DMS153 treated with DMSO at 0.1 percent for 48 hours (cell line): Measurements from ENCODE around the gene SLC38A8.

Source experiments
- DNase-seq: peaks from one replicate; lab custom pipeline; 2025; ENCODE audit not compliant: unreplicated experiment; lab: John Stamatoyannopoulos, UW

SLC38A8 gene

GRCh38 chr16:84003038-84003437, 39.6 kb downstream of the SLC38A8 start:
- DNase-seq, result no peak

DNA sequence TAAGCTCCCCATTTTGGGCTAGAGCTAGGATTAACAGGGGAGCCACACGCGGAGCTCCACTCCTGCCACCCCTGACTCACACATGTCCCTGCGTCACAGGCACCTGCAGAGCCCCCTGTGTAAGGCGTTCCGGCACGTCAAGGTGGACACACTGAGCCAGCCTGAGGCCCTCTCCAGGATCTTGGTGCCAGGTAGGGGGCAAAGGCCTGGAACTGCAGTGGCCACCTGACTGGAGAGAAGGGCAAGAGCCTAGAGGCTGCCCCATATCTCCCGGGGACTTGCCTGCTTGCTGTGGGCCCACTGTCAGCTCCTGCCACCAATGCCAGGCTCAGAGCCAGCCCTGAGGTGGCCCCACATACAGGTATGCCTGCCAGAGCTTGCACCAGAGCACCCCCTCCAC, 40.9 kb downstream of the SLC38A8 start:
- no peak for DNase-seq

- DNase-seq, result no peak
Observed at GRCh38 chr16:84000989-84001642, 41.5 kb downstream of the SLC38A8 start.

- DNase-seq, result no peak
Observed at GRCh38 chr16:83998091-83998490, 44.5 kb downstream of the SLC38A8 start.

GRCh38 chr16:83996481-83997252, 45.9 kb downstream of the SLC38A8 start:
- no peak for DNase-seq

GRCh38 chr16:83995754-83996153, 46.8 kb downstream of the SLC38A8 start:
- DNase-seq, result peak; percentile 30

- DNase-seq, result no peak
Observed at GRCh38 chr16:83994703-83995102, 47.9 kb downstream of the SLC38A8 start.

DNA sequence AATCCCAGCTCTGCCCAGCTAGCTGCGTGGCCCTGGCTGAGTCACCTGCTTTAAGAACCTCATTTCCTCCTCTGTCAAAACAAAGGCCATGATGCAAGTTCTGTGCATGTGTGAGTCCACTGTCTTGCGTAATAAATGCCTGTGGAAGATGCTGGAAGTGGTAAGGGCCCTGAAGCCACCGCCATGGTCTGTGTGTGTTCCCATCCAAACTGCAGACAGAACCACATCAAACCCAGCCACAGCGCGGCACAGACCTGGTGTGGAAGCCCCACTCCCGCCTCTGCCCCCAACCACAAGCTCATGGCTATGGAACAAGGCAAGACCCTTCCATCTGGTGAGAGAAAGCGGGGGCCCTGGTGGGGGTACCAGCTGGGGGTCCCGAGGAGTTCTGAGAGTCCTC, 48.5 kb downstream of the SLC38A8 start:
- DNase-seq, result no peak

DNA sequence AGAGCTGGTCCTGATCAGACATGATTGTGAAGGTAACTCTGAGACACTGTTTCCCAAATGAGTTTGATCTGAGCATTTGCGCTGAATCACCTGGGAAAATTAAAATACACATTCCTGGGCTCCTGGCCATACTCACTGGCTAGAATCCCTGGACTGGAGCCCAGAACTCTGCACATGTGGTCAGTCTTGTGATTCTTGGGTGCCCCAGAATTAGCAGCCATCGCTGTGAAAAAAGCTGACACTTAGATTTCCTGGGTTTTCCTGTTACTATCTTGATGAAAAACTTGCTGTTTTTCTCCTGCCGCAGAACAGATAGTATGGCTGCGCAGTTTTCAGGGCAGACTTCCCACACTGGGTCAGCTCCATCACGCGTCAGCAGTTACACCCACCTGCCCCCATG, 50.0 kb downstream of the SLC38A8 start:
- DNase-seq, result no peak

GRCh38 chr16:83990492-83990891, 52.1 kb downstream of the SLC38A8 start:
- no peak for DNase-seq

- no peak for DNase-seq
Observed at GRCh38 chr16:83989300-83989699, 53.3 kb downstream of the SLC38A8 start.

- no peak for DNase-seq
Observed at GRCh38 chr16:83983491-83983890, 59.1 kb downstream of the SLC38A8 start.

- DNase-seq, result no peak
Observed at GRCh38 chr16:83981799-83982198, 60.8 kb downstream of the SLC38A8 start.

- DNase-seq, result no peak
Observed at GRCh38 chr16:83980794-83981193, 61.8 kb downstream of the SLC38A8 start.

GRCh38 chr16:83979441-83979840, 63.2 kb downstream of the SLC38A8 start:
- DNase-seq, result no peak

- no peak for DNase-seq
Observed at GRCh38 chr16:83978401-83978904, 64.1 kb downstream of the SLC38A8 start.

DNA sequence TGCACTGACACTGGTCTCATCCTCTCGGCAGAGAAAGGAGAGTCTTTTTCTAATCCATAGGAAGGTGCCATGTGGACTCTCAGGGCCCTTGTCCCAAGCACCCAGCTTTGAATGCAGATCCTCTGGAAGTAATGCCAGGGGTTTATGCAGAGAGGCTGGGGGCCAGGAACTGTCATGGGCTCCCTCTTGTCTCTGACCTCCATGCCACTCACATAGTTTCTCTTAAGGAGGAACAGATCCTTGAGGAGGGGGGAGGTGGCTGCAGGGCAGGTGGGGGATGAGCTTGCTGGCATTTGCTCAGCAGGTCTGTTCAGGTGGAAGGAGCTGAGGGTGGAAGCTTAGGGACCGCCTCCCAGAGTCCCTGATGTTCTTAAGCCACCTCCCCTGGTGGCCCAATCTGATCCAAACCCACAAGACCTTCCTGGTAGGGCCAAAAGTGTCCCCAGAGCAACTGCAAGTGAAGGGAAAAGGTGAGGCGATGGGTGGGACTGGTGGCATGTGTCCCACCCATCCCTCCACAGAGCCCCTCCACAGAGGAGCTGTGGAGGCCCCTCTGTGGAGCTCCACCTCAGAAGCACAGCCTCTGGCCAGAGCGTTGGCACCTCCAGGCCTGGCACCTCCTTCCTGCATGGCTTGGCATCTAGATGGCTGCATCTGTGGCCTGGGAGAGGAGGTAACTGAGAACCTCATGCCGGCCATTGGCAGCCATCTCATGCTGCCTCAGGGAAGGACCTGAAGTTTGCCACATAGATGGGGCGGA, 65.4 kb downstream of the SLC38A8 start:
- DNase-seq, result no peak

GRCh38 chr16:83975590-83976260, 66.9 kb downstream of the SLC38A8 start:
- no peak for DNase-seq

- DNase-seq, result no peak
Observed at GRCh38 chr16:83974475-83974874, 68.1 kb downstream of the SLC38A8 start.

- DNase-seq, result no peak
Observed at GRCh38 chr16:83973581-83974385, 68.8 kb downstream of the SLC38A8 start.
